ENCODE results near the gene CRNKL1.

- no peak for TF ChIP-seq POLR2A (IDR thresholded peaks at IDR 0.05)
- no peak for TF ChIP-seq CTCF (IDR thresholded peaks at IDR 0.05)
- no peak for TF ChIP-seq POLR2AphosphoS5 (IDR thresholded peaks at IDR 0.05)
- no peak for TF ChIP-seq EP300 (IDR thresholded peaks at IDR 0.05; ENCODE audit: low read depth)
Measured at GRCh38 chr20:20038586-20038985, 13.7 kb downstream of the CRNKL1 start.

Measured in transverse colon (tissue), 4 donors.